Measurements from ENCODE around the gene ADAP1.

ADAP1 gene

DNA sequence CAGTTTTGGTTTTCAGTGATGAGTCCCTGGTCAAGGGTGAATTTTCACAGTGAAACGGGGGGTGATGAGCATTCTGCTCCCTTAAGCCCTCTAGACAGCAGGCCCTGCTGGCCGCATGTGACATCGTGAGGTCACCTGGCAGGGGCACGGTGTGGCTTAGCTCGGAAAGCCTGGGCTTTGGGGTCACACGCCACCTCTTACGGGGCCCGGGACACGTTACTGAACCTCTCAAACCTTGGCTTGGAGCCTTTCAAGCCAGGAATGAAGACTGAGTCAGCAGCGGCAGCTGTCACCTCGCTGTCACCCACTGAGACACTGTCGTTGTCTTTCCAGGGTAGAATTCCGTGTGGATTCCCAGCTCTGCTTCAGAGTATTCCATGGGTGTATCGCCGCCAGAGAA lies 74.0 kb downstream of the ADAP1 start:
- no peak overlapping the region for H2AFZ ChIP-seq (ENCODE audit: low read depth, low read length)
- no peaks in the 10 kb centered on the region for H3K27me3 ChIP-seq (ENCODE audit: insufficient read depth, low read length, poor library complexity)
- peaks cover 28% of the 10 kb centered on the region for H3K4me1 ChIP-seq (ENCODE audit: insufficient read depth, low read length)
- no peak overlapping the region for H3K27ac ChIP-seq (ENCODE audit: low read length)
- no peaks in the 10 kb centered on the region for H3K9me3 ChIP-seq (ENCODE audit: insufficient read depth, low read length, severe bottlenecking)
- H3K9ac ChIP-seq (ENCODE audit: low read depth, low read length) = no peak overlapping the region
- ATAC-seq (ENCODE audit: insufficient read depth, low read depth) = no peak
- peaks cover 74% of the 10 kb centered on the region for H4K20me1 ChIP-seq (ENCODE audit: insufficient read depth, low read length)
- peaks cover 22% of the 10 kb centered on the region for H3K36me3 ChIP-seq (ENCODE audit: insufficient read depth, low read length)
- no peak overlapping the region for H3K4me3 ChIP-seq (ENCODE audit: low read depth in 1 of 2, low read length in 2 of 2)
- TF ChIP-seq, protein P1, sequence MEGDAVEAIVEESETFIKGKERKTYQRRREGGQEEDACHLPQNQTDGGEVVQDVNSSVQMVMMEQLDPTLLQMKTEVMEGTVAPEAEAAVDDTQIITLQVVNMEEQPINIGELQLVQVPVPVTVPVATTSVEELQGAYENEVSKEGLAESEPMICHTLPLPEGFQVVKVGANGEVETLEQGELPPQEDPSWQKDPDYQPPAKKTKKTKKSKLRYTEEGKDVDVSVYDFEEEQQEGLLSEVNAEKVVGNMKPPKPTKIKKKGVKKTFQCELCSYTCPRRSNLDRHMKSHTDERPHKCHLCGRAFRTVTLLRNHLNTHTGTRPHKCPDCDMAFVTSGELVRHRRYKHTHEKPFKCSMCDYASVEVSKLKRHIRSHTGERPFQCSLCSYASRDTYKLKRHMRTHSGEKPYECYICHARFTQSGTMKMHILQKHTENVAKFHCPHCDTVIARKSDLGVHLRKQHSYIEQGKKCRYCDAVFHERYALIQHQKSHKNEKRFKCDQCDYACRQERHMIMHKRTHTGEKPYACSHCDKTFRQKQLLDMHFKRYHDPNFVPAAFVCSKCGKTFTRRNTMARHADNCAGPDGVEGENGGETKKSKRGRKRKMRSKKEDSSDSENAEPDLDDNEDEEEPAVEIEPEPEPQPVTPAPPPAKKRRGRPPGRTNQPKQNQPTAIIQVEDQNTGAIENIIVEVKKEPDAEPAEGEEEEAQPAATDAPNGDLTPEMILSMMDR (IDR thresholded peaks at IDR 0.05; ENCODE audit: borderline replicate concordance, extremely low read depth, low read length, poor library complexity, severe bottlenecking) = no peak
- TF ChIP-seq EZH2 (IDR thresholded peaks at IDR 0.05; ENCODE audit: borderline replicate concordance, low read depth, low read length, severe bottlenecking) = no peak
- DNase-seq = no peak
- H3K79me2 ChIP-seq (ENCODE audit: insufficient read depth, low read length) = peaks cover 90% of the 10 kb centered on the region
- H3K4me2 ChIP-seq (ENCODE audit: insufficient read depth, low read length) = no peak overlapping the region

DNA sequence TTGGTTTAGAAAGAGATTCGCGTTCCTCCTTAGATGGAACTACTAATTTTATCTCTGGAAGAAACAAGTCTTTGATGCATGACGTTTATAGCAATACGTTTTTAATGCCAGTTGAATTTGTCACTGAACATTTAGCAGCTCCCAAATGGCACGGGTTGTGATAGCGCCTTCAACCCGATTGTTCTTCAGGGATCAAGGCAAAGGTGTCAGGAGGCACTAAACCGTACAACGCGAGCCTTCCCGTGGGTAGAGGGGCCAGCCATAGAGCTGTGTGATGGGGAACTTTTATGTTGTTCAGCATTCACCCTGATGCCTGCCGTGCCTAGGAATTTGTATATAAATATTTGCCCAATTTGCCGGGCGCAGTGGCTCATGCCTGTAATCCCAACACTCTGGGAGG lies 74.8 kb downstream of the ADAP1 start:
- Histone ChIP-seq H3K79me2 (ENCODE audit: insufficient read depth, low read length) (peaks cover 82% of the 10 kb centered on the region), H3K4me1 (ENCODE audit: insufficient read depth, low read length) (peaks cover 32% of the 10 kb centered on the region), H4K20me1 (ENCODE audit: insufficient read depth, low read length) (peaks cover 66% of the 10 kb centered on the region), H3K27ac (ENCODE audit: low read length) (no peak overlapping the region), H3K9me3 (ENCODE audit: insufficient read depth, low read length, severe bottlenecking) (no peaks in the 10 kb centered on the region), H3K36me3 (ENCODE audit: insufficient read depth, low read length) (peaks cover 19% of the 10 kb centered on the region), H3K4me3 (ENCODE audit: low read depth in 1 of 2, low read length in 2 of 2) (no peak overlapping the region), H3K4me2 (ENCODE audit: insufficient read depth, low read length) (peak overlapping the region; percentile 94; the same call in 1 of the 2 replicates), H2AFZ (ENCODE audit: low read depth, low read length) (no peak overlapping the region), H3K27me3 (ENCODE audit: insufficient read depth, low read length, poor library complexity) (no peaks in the 10 kb centered on the region), H3K9ac (ENCODE audit: low read depth, low read length) (no peak overlapping the region; the same call in 1 of the 2 replicates)
- DNase-seq (no peak), ATAC-seq (ENCODE audit: insufficient read depth, low read depth) (no peak)
- TF ChIP-seq EZH2 (IDR thresholded peaks at IDR 0.05; ENCODE audit: borderline replicate concordance, low read depth, low read length, severe bottlenecking) = no peak
- TF ChIP-seq, protein P1 (IDR thresholded peaks at IDR 0.05; ENCODE audit: borderline replicate concordance, extremely low read depth, low read length, poor library complexity, severe bottlenecking) = no peak

DNA sequence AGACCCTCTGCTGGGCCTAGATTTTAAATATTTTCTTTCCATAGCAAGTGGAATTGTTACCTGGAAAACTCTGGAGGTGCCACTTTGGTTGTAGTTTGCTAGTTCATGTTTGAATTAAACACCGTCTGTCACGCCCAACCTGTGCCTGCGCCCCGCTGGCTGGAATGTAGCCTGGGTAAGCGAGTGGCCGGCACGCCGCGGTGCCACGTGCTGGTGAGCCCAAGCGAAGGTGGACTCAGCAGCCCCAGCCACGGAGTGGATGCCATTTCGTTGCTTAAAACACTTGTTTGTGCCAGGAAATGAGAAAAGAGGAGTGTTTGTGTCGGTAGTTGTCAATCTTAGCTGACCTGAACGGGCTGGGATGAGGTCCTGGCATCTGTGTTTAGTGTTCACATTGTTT lies 75.4 kb downstream of the ADAP1 start:
- Histone ChIP-seq H3K36me3 (ENCODE audit: insufficient read depth, low read length) (peaks cover 22% of the 10 kb centered on the region), H3K4me3 (ENCODE audit: low read depth in 1 of 2, low read length in 2 of 2) (no peak overlapping the region), H3K9ac (ENCODE audit: low read depth, low read length) (peak overlapping the region; percentile 77; the same call in 1 of the 2 replicates), H3K79me2 (ENCODE audit: insufficient read depth, low read length) (peaks cover 76% of the 10 kb centered on the region), H3K27ac (ENCODE audit: low read length) (no peak overlapping the region), H2AFZ (ENCODE audit: low read depth, low read length) (no peak overlapping the region), H4K20me1 (ENCODE audit: insufficient read depth, low read length) (peaks cover 60% of the 10 kb centered on the region), H3K4me2 (ENCODE audit: insufficient read depth, low read length) (peak overlapping the region; percentile 94), H3K27me3 (ENCODE audit: insufficient read depth, low read length, poor library complexity) (no peaks in the 10 kb centered on the region), H3K4me1 (ENCODE audit: insufficient read depth, low read length) (peaks cover 32% of the 10 kb centered on the region), H3K9me3 (ENCODE audit: insufficient read depth, low read length, severe bottlenecking) (no peaks in the 10 kb centered on the region)
- ATAC-seq (ENCODE audit: insufficient read depth, low read depth) = no peak
- DNase-seq = no peak
- TF ChIP-seq EZH2 (IDR thresholded peaks at IDR 0.05; ENCODE audit: borderline replicate concordance, low read depth, low read length, severe bottlenecking) = no peak
- TF ChIP-seq, protein P1 (IDR thresholded peaks at IDR 0.05; ENCODE audit: borderline replicate concordance, extremely low read depth, low read length, poor library complexity, severe bottlenecking) = no peak

Measured in DND-41 (cell line).